Right lobe of liver (tissue), 6 donors: ENCODE measurements around the gene ZFYVE9. TPM values are rescaled to one million over a fixed set of nuclear protein-coding genes. Genes with fewer than 3 reads are reported as not detected.

Source experiments
- ATAC-seq, 4 donors: fragments of 200-7000 bp; cut with Tn5 transposase; one replicate each; pipeline ENCODE4 v1.9.1; 2020; ENCODE audit warnings: mild to moderate bottlenecking in 4 of 4, moderate library complexity in 4 of 4
- DNase-seq, 3 donors: peaks; one replicate each; pipeline ENCODE4 v3.0.0-alpha.2; 2020
- H3K27ac ChIP-seq, 3 donors: fragments of 200-600 bp; one replicate each; pipeline ENCODE4 v1.8.0; 2022
- H3K27me3 ChIP-seq, 2 donors: fragments of 200-600 bp; one replicate each; pipeline ENCODE4 v1.8.0; 2022
- H3K36me3 ChIP-seq, 4 donors: fragments of 200-600 bp; sonication (generic) in 1 of 4; one replicate each; pipeline versions ENCODE4 v1.5.1 to v1.8.0; 2017 to 2022; ENCODE audit warnings: control low read depth in 1 of 4
- H3K4me1 ChIP-seq, 4 donors: fragments of 200-600 bp; sonication (generic) in 1 of 4; one replicate each; pipeline versions ENCODE4 v1.5.1 to v1.8.0; 2017 to 2022; ENCODE audit warnings: control low read depth in 1 of 4
- H3K4me3 ChIP-seq, 3 donors: fragments of 200-600 bp; one replicate each; pipeline ENCODE4 v1.8.0; 2022
- H3K9me3 ChIP-seq, 4 donors: fragments of 200-600 bp; sonication (generic) in 1 of 4; one replicate each; pipeline versions ENCODE4 v1.5.1 to v1.8.0; 2017 to 2022; ENCODE audit warnings: control low read depth in 1 of 4
- POLR2A ChIP-seq: fragments of 450-650 bp; IDR thresholded peaks from one replicate; pipeline ENCODE4 v1.6.1; 2017; ENCODE audit warnings: antibody characterized with exemption, mild to moderate bottlenecking
- WGBS: methylation state at CpG from one replicate; pipeline ENCODE4 v1.1.6; 2018; ENCODE audit warnings: low coverage, low lambda C conversion rate; ENCODE audit not compliant: insufficient coverage; ENCODE audit errors: missing lambda C conversion rate; 5-methylcytosine and 5-hydroxymethylcytosine counted together
- intact Hi-C, 2 donors: fragments of 100-400 bp; cut with DNase I; formaldehyde crosslinking; loops; one replicate each; pipeline versions ENCODE4 v1.11.2 to v1.14.1; 2022
- total RNA-seq, 6 experiments: library from RNA; depleted of rRNA in 2 of 6; stranded (reverse); fragments of >200 nt in 2 of 6; fragmentation: NEBNext Ultra II Directional in 3 of 6; extraction: Animal tissue kit (Norgen Biotek cat#: 25700) in 3 of 6; gene quantifications; one replicate each; pipeline versions ENCODE4 v1.1.0 to v1.2.4, GENCODE V29; 2016 to 2023
- TF ChIP-seq, protein P1 (sequence below), 4 donors: fragments of 200-600 bp in 3 of 4; fragments of 450-650 bp in 1 of 4; IDR thresholded peaks; one replicate each; pipeline versions ENCODE4 v1.5.1 to v1.8.0; 2016 to 2022; ENCODE audit warnings: antibody characterized with exemption in 4 of 4, mild to moderate bottlenecking in 2 of 4
- donor health status: DM: no; HTN: yes; CAD: no.
- donor health status: DM: no; HTN: no; CAD: no.
- donor health status: DM: no; HTN: no; CAD: no.
- donor health status: DM: no; HTN: yes; CAD: no.
- donor health status: DM: no; HTN: yes; CAD: no.

Gene ZFYVE9
- total RNA-seq, 6 experiments from 2014 or later, result 9.6 to 15.6 (median 12.3) TPM

DNA sequence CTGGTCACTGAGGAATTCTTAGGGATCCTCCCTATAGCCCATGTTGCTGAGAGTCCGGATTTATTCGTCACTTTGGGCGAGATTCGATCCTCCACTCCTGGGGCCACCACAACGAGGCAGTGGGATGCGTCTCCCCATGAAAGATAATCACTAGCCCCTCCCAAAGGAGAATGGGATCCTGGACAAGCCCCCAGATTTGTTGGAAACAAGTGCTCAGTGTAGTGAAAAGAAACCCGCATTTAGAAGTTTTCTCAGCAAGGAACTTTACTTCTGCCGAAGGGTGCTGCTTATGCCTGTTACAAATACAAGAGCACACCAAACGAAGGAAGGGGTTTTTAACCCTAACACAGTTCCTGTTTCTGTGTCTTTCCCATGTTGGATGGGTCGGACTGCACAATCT, 83.3 kb downstream of the ZFYVE9 start:
- Histone ChIP-seq H3K27ac (no peak overlapping the region), H3K4me3 (no peak overlapping the region), H3K4me1 (no peaks in the 10 kb centered on the region), H3K27me3 (no peaks in the 10 kb centered on the region), H3K36me3 (no peaks in the 10 kb centered on the region), H3K9me3 (no peaks in the 10 kb centered on the region)
- WGBS, result 86% methylated on average over 6 of the region's 10 CpGs
- DNase-seq (no peak), ATAC-seq (no peak)
- intact Hi-C loops, result no loop called here
- TF ChIP-seq, protein P1, sequence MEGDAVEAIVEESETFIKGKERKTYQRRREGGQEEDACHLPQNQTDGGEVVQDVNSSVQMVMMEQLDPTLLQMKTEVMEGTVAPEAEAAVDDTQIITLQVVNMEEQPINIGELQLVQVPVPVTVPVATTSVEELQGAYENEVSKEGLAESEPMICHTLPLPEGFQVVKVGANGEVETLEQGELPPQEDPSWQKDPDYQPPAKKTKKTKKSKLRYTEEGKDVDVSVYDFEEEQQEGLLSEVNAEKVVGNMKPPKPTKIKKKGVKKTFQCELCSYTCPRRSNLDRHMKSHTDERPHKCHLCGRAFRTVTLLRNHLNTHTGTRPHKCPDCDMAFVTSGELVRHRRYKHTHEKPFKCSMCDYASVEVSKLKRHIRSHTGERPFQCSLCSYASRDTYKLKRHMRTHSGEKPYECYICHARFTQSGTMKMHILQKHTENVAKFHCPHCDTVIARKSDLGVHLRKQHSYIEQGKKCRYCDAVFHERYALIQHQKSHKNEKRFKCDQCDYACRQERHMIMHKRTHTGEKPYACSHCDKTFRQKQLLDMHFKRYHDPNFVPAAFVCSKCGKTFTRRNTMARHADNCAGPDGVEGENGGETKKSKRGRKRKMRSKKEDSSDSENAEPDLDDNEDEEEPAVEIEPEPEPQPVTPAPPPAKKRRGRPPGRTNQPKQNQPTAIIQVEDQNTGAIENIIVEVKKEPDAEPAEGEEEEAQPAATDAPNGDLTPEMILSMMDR (IDR thresholded peaks at IDR 0.05), result no peak
- no peak for TF ChIP-seq POLR2A

DNA sequence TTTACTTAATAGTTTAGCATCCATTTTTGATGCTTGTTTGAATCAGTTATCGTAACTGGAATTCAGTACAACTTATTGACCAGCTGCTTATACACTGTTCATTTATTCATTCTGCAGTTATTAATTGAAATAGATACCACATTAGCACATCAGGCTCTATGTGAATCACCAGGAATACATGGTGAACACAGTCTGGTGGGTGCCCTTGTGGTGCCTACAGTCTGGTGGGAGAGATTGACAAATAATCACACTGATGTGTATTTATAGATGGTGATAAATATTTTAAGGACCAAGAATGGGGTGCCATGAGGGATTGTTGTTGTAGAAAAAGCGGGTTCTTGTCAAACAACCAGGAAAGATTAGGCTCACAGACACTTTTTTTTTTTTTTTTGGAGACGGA, 87.6 kb downstream of the ZFYVE9 start:
- Histone ChIP-seq H3K9me3 (no peaks in the 10 kb centered on the region), H3K27ac (no peak overlapping the region), H3K4me1 (no peaks in the 10 kb centered on the region), H3K36me3 (no peaks in the 10 kb centered on the region), H3K27me3 (no peaks in the 10 kb centered on the region), H3K4me3 (no peak overlapping the region)
- TF ChIP-seq, protein P1 (IDR thresholded peaks at IDR 0.05), result no peak
- no peak for TF ChIP-seq POLR2A
- no peak for ATAC-seq
- intact Hi-C loops, result no loop called here
- no peak for DNase-seq
- 89% methylated on average over 3 of the region's 3 CpGs for WGBS

DNA sequence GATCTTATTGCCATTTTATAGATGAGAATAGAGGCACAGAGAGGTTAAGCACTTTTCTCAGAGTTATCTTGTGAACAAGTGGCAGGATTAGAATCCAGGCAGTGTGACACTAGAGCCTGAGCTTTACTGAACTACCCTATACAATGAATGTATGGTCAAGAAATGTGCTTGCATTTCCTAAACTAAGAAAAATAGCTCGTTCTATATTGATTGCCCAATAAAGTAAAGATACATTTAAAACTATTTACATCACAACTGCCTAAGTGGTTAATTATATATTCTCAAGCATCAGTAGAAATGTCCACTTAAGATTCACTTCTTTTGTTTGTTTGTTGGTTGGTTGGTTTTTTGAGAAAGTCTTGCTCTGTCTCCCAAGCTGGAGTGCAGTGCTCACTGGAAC, 91.6 kb downstream of the ZFYVE9 start:
- intact Hi-C loops, result no loop called here
- no peak for DNase-seq
- no peak overlapping the region for H3K4me3 ChIP-seq

DNA sequence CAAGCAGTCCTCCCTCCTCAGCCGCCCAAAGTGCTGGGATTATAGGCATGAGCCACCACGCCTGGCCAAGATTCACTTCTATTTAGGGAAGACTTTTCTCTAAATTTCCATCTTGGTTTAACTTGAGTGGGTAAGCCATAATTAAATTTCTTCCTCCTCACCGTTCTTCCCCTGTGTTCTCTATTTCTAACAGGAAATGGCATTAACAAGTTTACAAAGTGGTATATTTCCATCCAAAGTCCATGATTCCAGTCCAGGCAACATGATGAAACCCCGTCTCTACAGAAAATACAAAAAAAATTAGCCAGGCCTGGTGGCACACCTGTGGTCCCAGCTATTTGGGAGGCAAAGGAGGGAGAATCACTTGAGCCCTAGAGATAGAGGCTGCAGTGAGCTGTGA, 92.1 kb downstream of the ZFYVE9 start:
- Histone ChIP-seq H3K9me3 (no peaks in the 10 kb centered on the region), H3K27ac (no peak overlapping the region), H3K36me3 (no peaks in the 10 kb centered on the region), H3K4me1 (no peaks in the 10 kb centered on the region), H3K4me3 (no peak overlapping the region), H3K27me3 (no peaks in the 10 kb centered on the region)
- TF ChIP-seq, protein P1 (IDR thresholded peaks at IDR 0.05), result no peak
- no peak for TF ChIP-seq POLR2A
- intact Hi-C loops, result no loop called here
- DNase-seq (no peak), ATAC-seq (no peak)
- WGBS, result 85% methylated on average over 4 of the region's 4 CpGs

More for the DNA sequence above, 91.6 kb downstream of the ZFYVE9 start:
- H3K9me3 ChIP-seq, result no peaks in the 10 kb centered on the region
- ATAC-seq, result no peak
- H3K27ac ChIP-seq, result no peak overlapping the region
- H3K4me1 ChIP-seq, result no peaks in the 10 kb centered on the region
- WGBS, result 83% methylated on average over 1 of the region's 1 CpG
- no peaks in the 10 kb centered on the region for H3K27me3 ChIP-seq
- H3K36me3 ChIP-seq, result no peaks in the 10 kb centered on the region
- no peak for TF ChIP-seq POLR2A
- TF ChIP-seq, protein P1 (IDR thresholded peaks at IDR 0.05), result no peak

DNA sequence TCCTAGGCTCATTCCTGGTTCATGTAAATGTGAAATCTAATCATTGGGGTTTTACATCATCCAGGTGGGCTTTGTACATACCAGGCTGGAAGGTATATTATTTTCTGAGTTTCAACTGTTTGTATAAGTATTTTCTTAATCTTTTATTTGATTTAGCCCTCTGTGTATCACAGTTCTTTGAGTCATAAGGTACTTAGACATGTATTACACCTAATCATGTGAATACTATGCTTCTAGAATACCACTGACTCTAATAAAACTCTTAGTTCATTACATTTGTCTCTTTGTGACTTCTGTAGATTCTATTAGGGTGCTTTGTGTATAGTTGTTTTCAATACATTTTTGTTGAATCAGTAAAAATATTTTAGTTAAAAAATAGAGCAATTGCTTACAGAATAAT, 92.8 kb downstream of the ZFYVE9 start:
- Histone ChIP-seq H3K4me3 (no peak overlapping the region), H3K27me3 (no peaks in the 10 kb centered on the region), H3K36me3 (no peaks in the 10 kb centered on the region), H3K4me1 (no peaks in the 10 kb centered on the region), H3K27ac (no peak overlapping the region), H3K9me3 (no peaks in the 10 kb centered on the region)
- TF ChIP-seq, protein P1 (IDR thresholded peaks at IDR 0.05), result no peak
- TF ChIP-seq POLR2A, result no peak
- no peak for DNase-seq
- intact Hi-C loops, result no loop called here
- no peak for ATAC-seq
